ENCODE measurements around the gene EFCAB11. TPM values are rescaled to one million over a fixed set of nuclear protein-coding genes. Genes with fewer than 3 reads are reported as not detected.

EFCAB11 gene
- total RNA-seq, 2 donors from 2014 or later: 3.1 to 8.9 TPM

GRCh38 chr14:89957376-89957775 is 2.8 kb upstream of the EFCAB11 start:
- Histone ChIP-seq H3K27me3 (replicated peaks; ENCODE audit: insufficient read depth) (no peaks in the 10 kb centered on the region), H3K9me3 (no peaks in the 10 kb centered on the region), H3K4me1 (ENCODE audit: control insufficient read depth in 1 of 2, low read depth in 2 of 2) (peaks cover 9 to 19% of the 10 kb centered on the region in 2 donors), H3K27ac (no peak overlapping the region), H3K4me3 (no peak overlapping the region), H3K36me3 (no peaks in the 10 kb centered on the region)
- TF ChIP-seq, protein P1, sequence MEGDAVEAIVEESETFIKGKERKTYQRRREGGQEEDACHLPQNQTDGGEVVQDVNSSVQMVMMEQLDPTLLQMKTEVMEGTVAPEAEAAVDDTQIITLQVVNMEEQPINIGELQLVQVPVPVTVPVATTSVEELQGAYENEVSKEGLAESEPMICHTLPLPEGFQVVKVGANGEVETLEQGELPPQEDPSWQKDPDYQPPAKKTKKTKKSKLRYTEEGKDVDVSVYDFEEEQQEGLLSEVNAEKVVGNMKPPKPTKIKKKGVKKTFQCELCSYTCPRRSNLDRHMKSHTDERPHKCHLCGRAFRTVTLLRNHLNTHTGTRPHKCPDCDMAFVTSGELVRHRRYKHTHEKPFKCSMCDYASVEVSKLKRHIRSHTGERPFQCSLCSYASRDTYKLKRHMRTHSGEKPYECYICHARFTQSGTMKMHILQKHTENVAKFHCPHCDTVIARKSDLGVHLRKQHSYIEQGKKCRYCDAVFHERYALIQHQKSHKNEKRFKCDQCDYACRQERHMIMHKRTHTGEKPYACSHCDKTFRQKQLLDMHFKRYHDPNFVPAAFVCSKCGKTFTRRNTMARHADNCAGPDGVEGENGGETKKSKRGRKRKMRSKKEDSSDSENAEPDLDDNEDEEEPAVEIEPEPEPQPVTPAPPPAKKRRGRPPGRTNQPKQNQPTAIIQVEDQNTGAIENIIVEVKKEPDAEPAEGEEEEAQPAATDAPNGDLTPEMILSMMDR (IDR thresholded peaks at IDR 0.05): no peak
- ATAC-seq (ENCODE audit: insufficient number of reproducible peaks, low FRiP score, low read depth): no peak
- no peak for DNase-seq (ENCODE audit: low spot score)

GRCh38 chr14:89956661-89957009 is 2.1 kb upstream of the EFCAB11 start:
- no peak for ATAC-seq (ENCODE audit: insufficient number of reproducible peaks, low FRiP score, low read depth)
- Histone ChIP-seq H3K27me3 (replicated peaks; ENCODE audit: insufficient read depth) (no peaks in the 10 kb centered on the region), H3K4me1 (ENCODE audit: control insufficient read depth in 1 of 2, low read depth in 2 of 2) (peaks cover 9 to 19% of the 10 kb centered on the region in 2 donors), H3K4me3 (peak overlapping the region; percentile 94), H3K36me3 (no peaks in the 10 kb centered on the region), H3K27ac (peak overlapping the region; percentile 80 to 95), H3K9me3 (no peaks in the 10 kb centered on the region)
- TF ChIP-seq, protein P1 (IDR thresholded peaks at IDR 0.05): no peak
- no peak for DNase-seq (ENCODE audit: low spot score)

GRCh38 chr14:89955745-89956660 is 1.5 kb upstream of the EFCAB11 start, which contains the start of gene TDP1:
TSS of gene TDP1 (plus strand) at chr14:89955927. CDS start at chr14:89963115, 7,188 bp downstream.
- peak within 1 kb of the TSS; percentile 80 to 95 for H3K27ac ChIP-seq
- peak within 1 kb of the TSS; percentile 94 for H3K4me3 ChIP-seq
- ATAC-seq (ENCODE audit: insufficient number of reproducible peaks, low FRiP score, low read depth) (peak; percentile 77), DNase-seq (ENCODE audit: low spot score) (peak; percentile 81)
- H3K9me3 ChIP-seq: no peaks in the 10 kb centered on the region
- TF ChIP-seq, protein P1 (IDR thresholded peaks at IDR 0.05): no peak
- no peaks in the 10 kb centered on the region for H3K27me3 ChIP-seq (replicated peaks; ENCODE audit: insufficient read depth)
- H3K4me1 ChIP-seq (ENCODE audit: control insufficient read depth in 1 of 2, low read depth in 2 of 2): peaks cover 9 to 19% of the 10 kb centered on the region in 2 donors
- H3K36me3 ChIP-seq: no peaks in the 10 kb centered on the region

- Histone ChIP-seq H3K27ac (peak overlapping the region; percentile 44 to 95), H3K27me3 (replicated peaks; ENCODE audit: insufficient read depth) (no peaks in the 10 kb centered on the region), H3K36me3 (no peaks in the 10 kb centered on the region), H3K4me1 (ENCODE audit: control insufficient read depth in 1 of 2, low read depth in 2 of 2) (peaks cover 9 to 19% of the 10 kb centered on the region in 2 donors), H3K9me3 (no peaks in the 10 kb centered on the region), H3K4me3 (peak overlapping the region; percentile 94)
- DNase-seq (ENCODE audit: low spot score): no peak
- TF ChIP-seq, protein P1 (IDR thresholded peaks at IDR 0.05): no peak
- peak; percentile 3 for ATAC-seq (ENCODE audit: insufficient number of reproducible peaks, low FRiP score, low read depth)
These were observed 653 bp upstream of the EFCAB11 start for GRCh38 chr14:89955022-89955744.

DNA sequence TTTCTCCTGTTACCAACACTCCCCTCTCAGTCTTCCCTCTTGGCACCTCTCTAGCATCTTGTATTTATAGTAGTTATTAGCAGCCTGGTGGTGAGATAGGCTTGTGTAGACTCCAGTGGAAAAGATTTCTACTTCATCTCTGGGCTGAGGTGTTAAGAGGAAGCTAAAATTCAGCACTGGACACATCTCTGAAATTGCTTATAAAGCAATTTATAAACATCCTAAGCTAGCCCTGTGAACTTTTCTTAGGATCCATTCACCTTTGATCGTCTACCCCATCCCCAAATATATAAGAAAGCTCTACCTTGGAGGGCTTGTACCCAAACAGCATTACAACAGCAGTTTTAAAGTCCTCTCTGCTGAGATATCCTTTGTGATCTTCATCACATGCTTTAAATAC is 928 bp downstream of the EFCAB11 start:
- no peaks in the 10 kb centered on the region for H3K27me3 ChIP-seq (replicated peaks; ENCODE audit: insufficient read depth)
- H3K36me3 ChIP-seq: no peaks in the 10 kb centered on the region
- H3K4me1 ChIP-seq (ENCODE audit: control insufficient read depth in 1 of 2, low read depth in 2 of 2): peaks cover 9 to 19% of the 10 kb centered on the region in 2 donors
- DNase-seq (ENCODE audit: low spot score) (no peak), ATAC-seq (ENCODE audit: insufficient number of reproducible peaks, low FRiP score, low read depth) (no peak)
- no peak overlapping the region for H3K27ac ChIP-seq
- H3K4me3 ChIP-seq: peak overlapping the region; percentile 94
- H3K9me3 ChIP-seq: no peaks in the 10 kb centered on the region
- TF ChIP-seq, protein P1 (IDR thresholded peaks at IDR 0.05): no peak

Measured in thoracic aorta (tissue), 2 donors.